Naive B cell (primary cell): ENCODE data around the gene UBQLN1. TPM values are rescaled to one million over a fixed set of nuclear protein-coding genes. Genes with fewer than 3 reads are reported as not detected.
"Not testable (repeated sequence)": the region's sequence is repeated elsewhere in the genome, so short reads cannot be mapped to it uniquely, and the experiment has no call there.

Experiments used
- ATAC-seq, 2 donors: fragments of 150-1000 bp; cut with Tn5 transposase; 2 replicates each; pipeline ENCODE4 v1.10.0; 2021; ENCODE audit warnings: low read depth in 2 of 2, mild to moderate bottlenecking in 2 of 2, moderate library complexity in 2 of 2
- DNase-seq: peaks from one replicate; pipeline ENCODE4 v3.0.0; 2022
- H3K27ac Mint-ChIP-seq, 6 donors: one replicate each; pipeline ENCODE4 v1.8.0; 2020 to 2022; ENCODE audit warnings: mild to moderate bottlenecking in 6 of 6, mixed read lengths in 6 of 6, moderate library complexity in 5 of 6, inconsistent platforms in 2 of 6
- H3K27me3 Mint-ChIP-seq, 3 donors: one replicate each; pipeline ENCODE4 v1.8.0; 2021 to 2022; ENCODE audit warnings: mixed read lengths in 3 of 3, mild to moderate bottlenecking in 1 of 3
- H3K36me3 Mint-ChIP-seq, 2 donors: one replicate each; pipeline ENCODE4 v1.8.0; 2020 to 2022; ENCODE audit warnings: mixed read lengths in 2 of 2, inconsistent platforms in 1 of 2, mild to moderate bottlenecking in 1 of 2
- H3K4me1 Mint-ChIP-seq, 3 donors: one replicate each; pipeline ENCODE4 v1.8.0; 2020 to 2022; ENCODE audit warnings: mixed read lengths in 3 of 3, inconsistent platforms in 1 of 3, mild to moderate bottlenecking in 1 of 3, moderate library complexity in 1 of 3
- H3K4me3 Mint-ChIP-seq, 8 donors: one replicate each; pipeline ENCODE4 v1.8.0; 2020 to 2022; ENCODE audit warnings: mild to moderate bottlenecking in 8 of 8, mixed read lengths in 8 of 8, moderate library complexity in 8 of 8, inconsistent platforms in 2 of 8
- H3K9me3 Mint-ChIP-seq, 7 donors: one replicate each; pipeline ENCODE4 v1.8.0; 2020 to 2022; ENCODE audit warnings: mixed read lengths in 7 of 7, mild to moderate bottlenecking in 5 of 7, inconsistent platforms in 2 of 7, moderate library complexity in 1 of 7
- polyA plus RNA-seq, 6 donors: library from polyadenylated mRNA; unstranded; fragments of 300-500 nt; fragmentation: Illumina TruSeq; gene quantifications; one replicate each; pipeline ENCODE4 v1.2.3, GENCODE V29; 2021; ENCODE audit warnings: low read depth in 6 of 6

The UBQLN1 gene
- polyA plus RNA-seq, 6 donors from 2014 or later, result 63.4 to 82.8 (median 70.2) TPM

DNA sequence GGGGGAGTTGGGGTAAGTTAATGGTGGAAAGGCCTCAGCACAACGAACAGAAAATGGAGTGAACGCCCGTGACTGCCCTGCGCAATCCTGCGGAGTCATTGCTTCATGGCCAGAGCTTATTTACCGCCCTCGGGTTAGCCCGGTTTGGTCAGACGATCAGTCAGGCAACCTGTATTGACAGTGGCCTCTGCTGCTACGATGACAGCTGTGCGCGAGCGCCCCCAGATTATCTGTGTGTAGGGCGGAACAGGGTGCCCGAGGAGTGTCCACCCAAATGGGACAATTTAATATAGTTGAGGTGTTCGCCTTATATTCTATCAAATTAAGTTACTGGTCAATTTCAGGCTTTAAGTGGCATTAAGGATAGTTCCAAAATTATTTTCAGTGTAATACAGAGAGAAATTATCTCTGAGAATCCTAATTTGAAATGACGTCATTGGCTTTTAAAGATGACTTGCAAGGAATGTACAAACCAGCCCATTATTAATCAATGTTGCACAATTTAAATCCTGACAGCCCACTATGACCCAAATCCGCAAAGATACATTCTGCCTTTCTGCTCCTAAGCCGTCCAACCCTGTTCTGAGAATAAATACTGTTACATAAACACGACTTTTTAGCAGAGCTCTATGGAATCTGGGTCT, 879 bp upstream of the UBQLN1 start:
- peak; percentile 36 to 52 for ATAC-seq
- DNase-seq, result no peak

DNA sequence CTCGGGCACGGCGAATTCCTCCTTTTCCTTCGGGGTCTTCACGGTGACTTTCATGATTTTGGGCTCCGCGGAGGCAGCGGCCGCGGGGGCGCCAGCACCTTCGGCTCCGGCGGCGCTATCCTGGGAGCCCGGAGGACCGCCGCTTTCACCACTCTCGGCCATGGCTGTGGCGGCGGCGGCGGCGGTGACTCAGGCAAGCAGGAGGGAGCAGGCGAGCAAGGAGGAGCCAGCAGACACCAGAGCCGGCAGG, 315 bp downstream of the UBQLN1 start:
- DNase-seq (no peak), ATAC-seq (peak in 1 of 2 donors; percentile 34)
- Mint-ChIP-seq H3K27ac (peak overlapping the region; percentile 98 to 100 (median 100)), H3K4me1 (peaks cover 24 to 43% (median 40%) of the 10 kb centered on the region in 3 donors), H3K27me3 (no peaks in the 10 kb centered on the region), H3K4me3 (peak overlapping the region; percentile 95 to 100 (median 98)), H3K9me3 (no peaks in the 10 kb centered on the region), H3K36me3 (no peaks in the 10 kb centered on the region)

More for the DNA sequence above, 879 bp upstream of the UBQLN1 start:
- no peaks in the 10 kb centered on the region for H3K36me3 Mint-ChIP-seq
- H3K4me1 Mint-ChIP-seq, result peaks cover 20 to 38% (median 35%) of the 10 kb centered on the region in 3 donors
- no peaks in the 10 kb centered on the region for H3K9me3 Mint-ChIP-seq
- H3K27ac Mint-ChIP-seq, result peak overlapping the region; percentile 98 to 100 (median 100)
- peak overlapping the region; percentile 95 to 100 (median 98) for H3K4me3 Mint-ChIP-seq
- no peaks in the 10 kb centered on the region for H3K27me3 Mint-ChIP-seq

GRCh38 chr9:83706676-83707517, 861 bp downstream of the UBQLN1 start:
- peaks cover 26 to 47% (median 42%) of the 10 kb centered on the region in 3 donors for H3K4me1 Mint-ChIP-seq
- DNase-seq (peak; percentile 41), ATAC-seq (peak; percentile 4 to 5)
- no peaks in the 10 kb centered on the region for H3K9me3 Mint-ChIP-seq
- H3K27ac Mint-ChIP-seq, result peak overlapping the region; percentile 82 to 100 (median 99)
- H3K4me3 Mint-ChIP-seq, result peak overlapping the region; percentile 95 to 100 (median 98)
- H3K36me3 Mint-ChIP-seq, result no peaks in the 10 kb centered on the region
- no peaks in the 10 kb centered on the region for H3K27me3 Mint-ChIP-seq

DNA sequence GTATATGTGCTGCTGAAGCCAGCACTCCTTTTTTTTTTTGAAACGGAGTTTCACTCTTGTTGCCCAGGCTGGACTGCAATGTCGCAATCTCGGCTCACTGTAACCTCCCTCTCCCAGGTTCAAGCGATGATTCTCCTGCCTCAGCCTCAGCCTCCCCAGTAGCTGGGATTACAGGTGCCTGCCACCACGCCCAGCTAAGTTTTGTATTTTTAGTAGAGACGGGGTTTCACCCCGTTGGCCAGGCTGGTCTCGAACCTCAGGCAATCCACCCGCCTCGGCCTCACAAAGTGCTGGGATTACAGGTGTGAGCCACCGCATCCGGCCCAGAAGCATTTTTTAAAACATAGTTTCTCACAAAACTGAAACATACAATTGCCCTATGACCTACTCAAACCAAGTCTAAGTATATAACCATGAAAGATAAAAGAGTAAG, 2.5 kb downstream of the UBQLN1 start:
- not testable (repeated sequence) for DNase-seq, H3K27me3 Mint-ChIP-seq, H3K9me3 Mint-ChIP-seq, ATAC-seq, H3K36me3 Mint-ChIP-seq
- H3K4me3 Mint-ChIP-seq, result peak overlapping the region; percentile 46 to 100 (median 98)
- H3K27ac Mint-ChIP-seq, result peak overlapping the region in 2 of 6 donors; percentile 55 to 99
- H3K4me1 Mint-ChIP-seq, result peaks cover 38 to 61% (median 55%) of the 10 kb centered on the region in 3 donors

DNA sequence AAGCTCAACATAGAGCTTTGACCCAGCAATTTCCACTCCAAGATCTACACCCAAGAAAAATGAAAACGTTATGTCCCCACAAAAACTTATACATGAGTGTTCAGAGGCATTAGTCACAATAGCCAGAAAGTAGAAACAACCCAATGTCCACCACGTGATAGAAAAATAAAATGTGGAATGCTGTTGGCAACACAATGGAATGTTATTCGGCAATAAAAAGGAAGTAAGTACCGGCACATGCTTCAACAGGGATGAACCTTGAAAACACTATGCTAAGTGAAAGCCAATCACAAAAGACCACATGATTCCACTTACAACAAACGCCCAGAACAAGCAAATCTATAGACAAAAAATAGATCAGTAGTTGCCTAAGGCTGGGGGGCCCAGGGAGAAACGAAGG, 6.0 kb downstream of the UBQLN1 start:
- Mint-ChIP-seq H3K27me3 (no peaks in the 10 kb centered on the region), H3K27ac (peak overlapping the region in 1 of 6 donors; percentile 39), H3K36me3 (no peaks in the 10 kb centered on the region), H3K4me1 (peaks cover 46 to 78% (median 64%) of the 10 kb centered on the region in 3 donors), H3K9me3 (no peaks in the 10 kb centered on the region), H3K4me3 (peak overlapping the region in 1 of 8 donors; percentile 32)
- ATAC-seq, result no peak
- DNase-seq, result no peak

- Mint-ChIP-seq H3K4me1 (peaks cover 41 to 78% (median 59%) of the 10 kb centered on the region in 3 donors), H3K36me3 (no peaks in the 10 kb centered on the region), H3K27ac (peak overlapping the region in 1 of 6 donors; percentile 7), H3K27me3 (no peaks in the 10 kb centered on the region), H3K4me3 (no peak overlapping the region), H3K9me3 (no peaks in the 10 kb centered on the region)
- no peak for ATAC-seq
- DNase-seq, result no peak
Observed at GRCh38 chr9:83701286-83701685, 6.5 kb downstream of the UBQLN1 start.

GRCh38 chr9:83699615-83700014, 8.1 kb downstream of the UBQLN1 start:
- Mint-ChIP-seq H3K27me3 (no peaks in the 10 kb centered on the region), H3K27ac (peak overlapping the region in 1 of 6 donors; percentile 47), H3K36me3 (no peaks in the 10 kb centered on the region), H3K4me3 (no peak overlapping the region), H3K9me3 (no peaks in the 10 kb centered on the region), H3K4me1 (peaks cover 40 to 78% (median 56%) of the 10 kb centered on the region in 3 donors)
- no peak for DNase-seq
- no peak for ATAC-seq

- Mint-ChIP-seq H3K4me1 (peaks cover 44 to 81% (median 61%) of the 10 kb centered on the region in 3 donors), H3K27me3 (no peaks in the 10 kb centered on the region), H3K9me3 (no peaks in the 10 kb centered on the region), H3K4me3 (no peak overlapping the region), H3K27ac (peak overlapping the region in 2 of 6 donors; percentile 33 to 47), H3K36me3 (no peaks in the 10 kb centered on the region)
- DNase-seq, result no peak
- no peak for ATAC-seq
Observed at GRCh38 chr9:83698976-83699585, 8.7 kb downstream of the UBQLN1 start.

DNA sequence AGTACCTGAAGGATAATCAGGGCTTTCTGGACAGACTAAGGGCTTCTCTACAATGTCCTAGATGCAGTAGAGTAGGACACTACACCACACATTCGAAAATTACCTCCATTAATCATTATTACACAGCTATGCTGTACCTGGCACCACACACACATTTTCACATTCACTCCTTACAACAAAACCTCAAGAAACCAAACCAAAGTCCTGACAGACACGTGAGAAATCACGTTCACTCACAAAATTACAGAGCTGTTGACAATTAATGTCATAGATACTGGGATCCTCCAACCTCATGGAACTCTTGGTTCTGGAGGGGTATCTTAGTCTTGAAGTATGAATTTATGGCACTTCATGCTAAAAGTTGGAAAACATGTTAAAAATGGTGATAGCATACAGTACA, 16.3 kb downstream of the UBQLN1 start:
- DNase-seq (no peak), ATAC-seq (no peak)
- Mint-ChIP-seq H3K36me3 (no peaks in the 10 kb centered on the region), H3K4me3 (no peak overlapping the region), H3K4me1 (peaks cover 57 to 85% (median 68%) of the 10 kb centered on the region in 3 donors), H3K9me3 (no peaks in the 10 kb centered on the region), H3K27me3 (no peaks in the 10 kb centered on the region), H3K27ac (no peak overlapping the region)

DNA sequence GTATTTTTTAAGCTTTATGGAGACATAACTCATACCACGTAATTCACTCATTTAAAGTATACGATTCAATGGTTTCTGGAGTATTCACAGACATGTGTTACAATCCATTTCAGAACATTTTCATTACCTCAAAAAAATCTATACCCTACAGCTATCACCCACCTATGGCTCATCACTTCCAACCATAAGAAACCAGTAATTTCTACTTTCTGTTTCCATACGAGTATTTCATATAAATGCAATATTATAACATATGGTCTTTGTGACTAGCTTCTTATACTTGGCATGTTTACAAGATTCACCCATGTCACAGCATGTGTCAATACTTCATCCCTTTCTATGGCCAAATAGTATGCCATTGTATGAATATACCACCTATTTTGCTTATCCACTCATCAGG, 18.8 kb downstream of the UBQLN1 start:
- no peak for DNase-seq
- no peaks in the 10 kb centered on the region for H3K27me3 Mint-ChIP-seq
- peak overlapping the region in 1 of 6 donors; percentile 16 for H3K27ac Mint-ChIP-seq
- H3K4me3 Mint-ChIP-seq, result no peak overlapping the region
- peaks cover 47 to 63% (median 56%) of the 10 kb centered on the region in 3 donors for H3K4me1 Mint-ChIP-seq
- H3K9me3 Mint-ChIP-seq, result no peaks in the 10 kb centered on the region
- ATAC-seq, result no peak
- H3K36me3 Mint-ChIP-seq, result peaks cover 0 to 4% of the 10 kb centered on the region in 2 donors

GRCh38 chr9:83681490-83681889, 26.3 kb downstream of the UBQLN1 start:
- no peak for ATAC-seq
- DNase-seq, result no peak
- no peaks in the 10 kb centered on the region for H3K27me3 Mint-ChIP-seq
- peaks cover 3 to 5% (median 5%) of the 10 kb centered on the region in 3 donors for H3K4me1 Mint-ChIP-seq
- no peak overlapping the region for H3K4me3 Mint-ChIP-seq
- peak overlapping the region in 3 of 6 donors; percentile 15 to 57 (median 30) for H3K27ac Mint-ChIP-seq
- no peaks in the 10 kb centered on the region for H3K9me3 Mint-ChIP-seq
- H3K36me3 Mint-ChIP-seq, result peaks cover 5 to 20% of the 10 kb centered on the region in 2 donors

DNA sequence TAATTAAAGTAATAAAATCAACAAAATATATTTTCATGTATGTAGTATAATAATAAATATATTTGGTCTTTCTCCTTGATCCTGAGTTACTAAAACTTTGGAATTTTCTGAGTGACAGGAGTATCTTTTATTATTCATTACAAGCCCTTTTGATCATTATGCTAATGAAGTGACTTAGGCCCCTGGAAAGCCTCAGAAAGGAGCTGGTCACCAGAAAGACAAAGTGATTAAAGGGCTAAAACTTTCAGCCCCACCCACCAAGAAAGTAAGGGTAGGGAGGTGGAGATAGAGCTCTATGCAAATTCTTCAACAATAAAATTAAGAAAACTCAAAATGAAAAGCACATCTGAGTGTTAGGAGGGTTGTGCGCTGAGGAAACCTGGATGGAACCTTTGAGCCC, 27.5 kb downstream of the UBQLN1 start:
- peaks cover 8 to 20% of the 10 kb centered on the region in 2 donors for H3K36me3 Mint-ChIP-seq

DNA sequence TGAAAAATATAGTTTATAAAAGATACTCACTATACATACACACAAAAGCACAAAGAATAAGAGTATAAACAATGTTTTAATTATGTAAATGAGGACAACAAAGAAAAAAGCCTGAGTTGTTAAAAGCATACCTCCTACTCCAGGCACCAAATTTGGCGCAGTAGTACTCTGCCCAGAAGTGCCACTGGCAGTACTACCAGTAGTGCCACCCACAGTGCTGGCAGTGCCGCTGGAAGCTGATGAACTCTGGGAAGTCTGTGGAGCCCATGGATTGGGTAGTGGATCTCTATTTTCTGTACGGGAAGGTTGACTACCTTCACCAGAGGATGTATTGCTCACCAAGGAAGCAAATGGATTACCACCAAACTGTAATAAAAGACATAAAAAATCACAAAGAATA, 30.2 kb downstream of the UBQLN1 start:
- ATAC-seq, result no peak
- Mint-ChIP-seq H3K27ac (no peak overlapping the region), H3K36me3 (peaks cover 8 to 16% of the 10 kb centered on the region in 2 donors), H3K9me3 (no peaks in the 10 kb centered on the region), H3K27me3 (no peaks in the 10 kb centered on the region), H3K4me1 (peaks cover 0 to 4% (median 0%) of the 10 kb centered on the region in 3 donors), H3K4me3 (no peak overlapping the region)
- DNase-seq, result no peak

More for the DNA sequence above, 27.5 kb downstream of the UBQLN1 start:
- peak overlapping the region in 3 of 6 donors; percentile 38 to 84 (median 38) for H3K27ac Mint-ChIP-seq
- no peak overlapping the region for H3K4me3 Mint-ChIP-seq
- H3K27me3 Mint-ChIP-seq, result no peaks in the 10 kb centered on the region
- no peaks in the 10 kb centered on the region for H3K4me1 Mint-ChIP-seq
- H3K9me3 Mint-ChIP-seq, result no peaks in the 10 kb centered on the region
- DNase-seq (no peak), ATAC-seq (no peak)
